Astrocyte (in vitro differentiated cells and primary cell): Measurements from ENCODE around the gene MCF2L2. TPM values are rescaled to one million over a fixed set of nuclear protein-coding genes. Genes with fewer than 3 reads are reported as not detected.

Source experiments
- DNase-seq: peaks from one replicate; pipeline ENCODE4 v3.0.0-alpha.2; 2010; ENCODE audit warnings: low read depth
- FAIRE-seq: peaks from 2 replicates; lab custom pipeline; 2011; peaks lifted over from hg19 to GRCh38; lab: Jason Lieb, UNC
- H2AFZ ChIP-seq: 2 replicates; pipeline ENCODE4 v1.6.0; 2012; ENCODE audit warnings: low read depth, low read length, inconsistent platforms
- H3K27ac ChIP-seq: 2 replicates; pipeline ENCODE4 v1.5.1; 2011; ENCODE audit warnings: low read depth, low read length, inconsistent platforms
- H3K27me3 ChIP-seq: 2 replicates; pipeline ENCODE4 v1.6.0; 2011; ENCODE audit warnings: low read length, inconsistent platforms; ENCODE audit not compliant: insufficient read depth
- H3K36me3 ChIP-seq: 2 replicates; pipeline ENCODE4 v1.5.1; 2011; ENCODE audit warnings: low read length, inconsistent platforms; ENCODE audit not compliant: insufficient read depth
- H3K4me1 ChIP-seq: 2 replicates; pipeline ENCODE4 v1.5.1; 2011; ENCODE audit warnings: low read length, inconsistent platforms; ENCODE audit not compliant: insufficient read depth
- H3K4me2 ChIP-seq: 2 replicates; pipeline ENCODE4 v1.6.0; 2012; ENCODE audit warnings: low read length, inconsistent platforms
- H3K4me3 ChIP-seq: 2 replicates; pipeline ENCODE4 v1.5.1; 2011; ENCODE audit warnings: low read depth, mild to moderate bottlenecking, low read length, inconsistent platforms; ENCODE audit not compliant: insufficient read depth
- H3K79me2 ChIP-seq: 2 replicates; pipeline ENCODE4 v1.6.0; 2012; ENCODE audit warnings: mild to moderate bottlenecking, low read length, inconsistent platforms; ENCODE audit not compliant: insufficient read depth
- H3K9ac ChIP-seq: 2 replicates; pipeline ENCODE4 v1.6.0; 2012; ENCODE audit warnings: mild to moderate bottlenecking, low read length, inconsistent platforms
- H3K9me3 ChIP-seq: 2 replicates; pipeline ENCODE4 v1.5.1; 2012; ENCODE audit warnings: low read depth, mild to moderate bottlenecking, low read length, inconsistent platforms; ENCODE audit not compliant: insufficient read depth
- H4K20me1 ChIP-seq: 2 replicates; pipeline ENCODE4 v1.6.0; 2012; ENCODE audit warnings: low read length, inconsistent platforms; ENCODE audit not compliant: insufficient read depth
- H3K27ac Mint-ChIP-seq: one replicate; pipeline ENCODE4 v1.8.0; 2021; ENCODE audit warnings: mild to moderate bottlenecking, mixed read lengths; ENCODE audit not compliant: unreplicated experiment
- H3K27me3 Mint-ChIP-seq: one replicate; pipeline ENCODE4 v1.8.0; 2021; ENCODE audit warnings: low read depth, mixed read lengths; ENCODE audit not compliant: unreplicated experiment
- H3K36me3 Mint-ChIP-seq: one replicate; pipeline ENCODE4 v1.8.0; 2021; ENCODE audit warnings: low read depth, mixed read lengths; ENCODE audit not compliant: unreplicated experiment
- H3K4me1 Mint-ChIP-seq: one replicate; pipeline ENCODE4 v1.8.0; 2021; ENCODE audit warnings: low read depth, mixed read lengths; ENCODE audit not compliant: unreplicated experiment
- H3K4me3 Mint-ChIP-seq: one replicate; pipeline ENCODE4 v1.8.0; 2021; ENCODE audit warnings: mild to moderate bottlenecking, moderate library complexity, mixed read lengths; ENCODE audit not compliant: unreplicated experiment
- H3K9me3 Mint-ChIP-seq: one replicate; pipeline ENCODE4 v1.8.0; 2021; ENCODE audit warnings: mild to moderate bottlenecking, mixed read lengths; ENCODE audit not compliant: unreplicated experiment
- EZH2 ChIP-seq: IDR thresholded peaks from 2 replicates; pipeline ENCODE4 v1.6.1; 2012; ENCODE audit warnings: mild to moderate bottlenecking, low read length, inconsistent platforms; ENCODE audit not compliant: insufficient read depth
- total RNA-seq: library from RNA; stranded (reverse); gene quantifications from 2 replicates; pipeline ENCODE4 v1.2.1, GENCODE V29; 2021
- TF ChIP-seq, protein P1 (sequence below): IDR thresholded peaks from 2 replicates; pipeline ENCODE4 v1.5.1; 2011; ENCODE audit warnings: low read depth, mild to moderate bottlenecking, inconsistent platforms, low read length, moderate library complexity; ENCODE audit not compliant: insufficient read depth

The MCF2L2 gene
- total RNA-seq, 1 donor from 2014 or later = 0.89 TPM

DNA sequence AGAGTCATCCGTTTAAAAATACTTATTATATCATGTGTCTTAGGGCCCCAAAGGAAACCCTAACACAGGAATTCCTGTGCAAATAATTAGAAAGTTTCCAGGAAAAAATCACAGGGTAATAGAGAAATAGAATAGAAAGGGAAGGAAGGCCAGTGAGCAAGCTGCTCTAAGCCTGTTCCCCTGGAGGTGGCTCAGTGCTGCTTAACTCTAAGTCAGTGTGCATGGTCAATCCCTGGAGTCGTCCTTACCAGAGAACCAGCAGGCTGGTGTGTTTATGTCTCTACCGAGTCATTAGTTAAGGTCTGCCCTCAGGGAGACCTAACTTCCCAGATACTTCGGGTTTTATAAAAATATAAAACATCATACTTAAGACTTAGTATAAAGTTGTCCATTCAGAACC is 21.0 kb upstream of the MCF2L2 start:
- no peaks in the 10 kb centered on the region for H3K36me3 ChIP-seq
- Mint-ChIP-seq H3K4me1 (peaks cover 11% of the 10 kb centered on the region), H3K27me3 (no peaks in the 10 kb centered on the region), H3K9me3 (peaks cover 2% of the 10 kb centered on the region), H3K36me3 (peaks cover 2% of the 10 kb centered on the region), H3K4me3 (no peak overlapping the region), H3K27ac (no peak overlapping the region)
- peaks cover 4% of the 10 kb centered on the region for H3K79me2 ChIP-seq
- no peak overlapping the region for H3K4me3 ChIP-seq
- TF ChIP-seq EZH2 = no peak
- TF ChIP-seq, protein P1, sequence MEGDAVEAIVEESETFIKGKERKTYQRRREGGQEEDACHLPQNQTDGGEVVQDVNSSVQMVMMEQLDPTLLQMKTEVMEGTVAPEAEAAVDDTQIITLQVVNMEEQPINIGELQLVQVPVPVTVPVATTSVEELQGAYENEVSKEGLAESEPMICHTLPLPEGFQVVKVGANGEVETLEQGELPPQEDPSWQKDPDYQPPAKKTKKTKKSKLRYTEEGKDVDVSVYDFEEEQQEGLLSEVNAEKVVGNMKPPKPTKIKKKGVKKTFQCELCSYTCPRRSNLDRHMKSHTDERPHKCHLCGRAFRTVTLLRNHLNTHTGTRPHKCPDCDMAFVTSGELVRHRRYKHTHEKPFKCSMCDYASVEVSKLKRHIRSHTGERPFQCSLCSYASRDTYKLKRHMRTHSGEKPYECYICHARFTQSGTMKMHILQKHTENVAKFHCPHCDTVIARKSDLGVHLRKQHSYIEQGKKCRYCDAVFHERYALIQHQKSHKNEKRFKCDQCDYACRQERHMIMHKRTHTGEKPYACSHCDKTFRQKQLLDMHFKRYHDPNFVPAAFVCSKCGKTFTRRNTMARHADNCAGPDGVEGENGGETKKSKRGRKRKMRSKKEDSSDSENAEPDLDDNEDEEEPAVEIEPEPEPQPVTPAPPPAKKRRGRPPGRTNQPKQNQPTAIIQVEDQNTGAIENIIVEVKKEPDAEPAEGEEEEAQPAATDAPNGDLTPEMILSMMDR = no peak
- H3K4me2 ChIP-seq = peak overlapping the region; percentile 37
- no peaks in the 10 kb centered on the region for H4K20me1 ChIP-seq
- H3K9ac ChIP-seq = no peak overlapping the region
- no peaks in the 10 kb centered on the region for H3K27me3 ChIP-seq
- peaks cover 11% of the 10 kb centered on the region for H3K4me1 ChIP-seq
- no peaks in the 10 kb centered on the region for H3K9me3 ChIP-seq
- no peak for FAIRE-seq
- no peak overlapping the region for H2AFZ ChIP-seq
- H3K27ac ChIP-seq = no peak overlapping the region
- peak; percentile 29 for DNase-seq

DNA sequence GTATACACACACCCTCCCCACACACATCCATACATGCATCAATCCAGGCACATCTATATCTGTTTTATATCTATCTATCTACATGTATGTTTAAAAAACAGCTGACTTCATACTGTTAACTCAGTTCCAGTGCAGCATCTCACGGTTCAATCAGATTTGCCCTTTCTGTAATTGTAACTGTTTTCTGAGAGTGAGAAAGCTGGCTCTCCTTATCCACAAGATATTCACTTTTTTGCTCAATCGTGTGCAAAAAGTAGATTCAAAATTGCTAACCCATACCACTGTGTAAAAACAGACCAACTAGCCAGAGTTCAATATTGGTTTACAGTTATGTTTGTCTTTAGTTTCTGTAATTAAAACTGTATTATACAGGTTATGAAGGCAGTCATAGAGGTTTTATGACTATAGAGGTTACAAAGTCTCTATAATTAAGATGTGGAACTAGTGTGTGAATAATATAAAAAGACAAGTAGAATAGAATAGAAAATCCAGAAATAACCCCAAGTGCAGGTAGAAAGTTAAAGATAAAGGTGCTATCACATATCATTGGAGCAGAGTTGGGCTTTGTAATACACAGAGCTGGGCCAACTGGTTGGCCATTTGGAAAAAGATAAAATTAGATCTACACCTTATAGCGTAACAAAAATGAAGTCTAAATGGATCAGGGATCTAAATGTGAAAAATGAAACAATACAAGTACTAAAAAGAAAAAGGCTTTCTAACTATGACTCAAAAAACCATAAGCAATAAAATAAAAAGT is 20.1 kb upstream of the MCF2L2 start:
- H3K4me3 Mint-ChIP-seq = peak overlapping the region; percentile 99
- H3K27me3 Mint-ChIP-seq = no peaks in the 10 kb centered on the region
- TF ChIP-seq EZH2 = no peak
- TF ChIP-seq, protein P1 = no peak
- H3K9me3 ChIP-seq = peaks cover 3% of the 10 kb centered on the region
- H3K36me3 ChIP-seq = no peaks in the 10 kb centered on the region
- peak overlapping the region; percentile 84 for H3K9ac ChIP-seq
- H3K4me2 ChIP-seq = peak overlapping the region; percentile 91
- FAIRE-seq (no peak), DNase-seq (no peak)
- H4K20me1 ChIP-seq = no peaks in the 10 kb centered on the region
- H3K79me2 ChIP-seq = peaks cover 4% of the 10 kb centered on the region
- H3K27me3 ChIP-seq = no peaks in the 10 kb centered on the region
- peaks cover 2% of the 10 kb centered on the region for H3K36me3 Mint-ChIP-seq
- H2AFZ ChIP-seq = peak overlapping the region; percentile 99
- peaks cover 11% of the 10 kb centered on the region for H3K4me1 ChIP-seq
- no peak overlapping the region for H3K27ac Mint-ChIP-seq
- peak overlapping the region; percentile 81 for H3K4me3 ChIP-seq
- peaks cover 8% of the 10 kb centered on the region for H3K9me3 Mint-ChIP-seq
- H3K27ac ChIP-seq = no peak overlapping the region
- H3K4me1 Mint-ChIP-seq = peaks cover 11% of the 10 kb centered on the region
